A673 (cell line): ENCODE measurements around the gene PHKG1. TPM values are rescaled to one million over a fixed set of nuclear protein-coding genes. Genes with fewer than 3 reads are reported as not detected.
"Not testable (repeated sequence)": the region's sequence is repeated elsewhere in the genome, so short reads cannot be mapped to it uniquely, and the experiment has no call there.

Experiments
- BruUV-seq: library from RNA; stranded (reverse); fragments of 400-500 nt; replicated peaks from 2 replicates; lab custom pipeline; 2021; lab: Mats Ljungman, UMichigan
- CTCF ChIA-PET: fragments of 300-600 bp; sonication (Branson Sonifier 250); formaldehyde crosslinking; loops from one replicate; lab custom pipeline; 2022; ENCODE audit warnings: antibody characterized with exemption; lab: Charles Lee
- POLR2A ChIA-PET: fragments of 300-600 bp; sonication (Branson Sonifier 250); formaldehyde crosslinking; loops from one replicate; lab custom pipeline; 2022; ENCODE audit warnings: antibody characterized with exemption; ENCODE audit not compliant: low non-redundant PET; lab: Charles Lee
- DNase-seq: peaks from one replicate; pipeline ENCODE4 v3.0.0-alpha.2; 2015; ENCODE audit warnings: low spot score
- H3K27ac ChIP-seq: fragments of 200-600 bp; sonication (generic); 2 replicates; pipeline ENCODE4 v1.5.1; 2016; ENCODE audit warnings: mixed run types, low read depth, mild to moderate bottlenecking, mixed read lengths, antibody characterized with exemption, low read length; ENCODE audit not compliant: poor library complexity, severe bottlenecking
- H3K27me3 ChIP-seq: fragments of 200-600 bp; sonication (generic); replicated peaks from 2 replicates; pipeline ENCODE4 v1.6.1; 2017; ENCODE audit warnings: mixed run types, low read depth, mild to moderate bottlenecking, mixed read lengths, antibody characterized with exemption, low read length; ENCODE audit not compliant: insufficient read depth, poor library complexity
- H3K36me3 ChIP-seq: fragments of 200-600 bp; sonication (generic); 2 replicates; pipeline ENCODE4 v1.6.1; 2016; ENCODE audit warnings: mixed run types, mild to moderate bottlenecking, mixed read lengths, antibody characterized with exemption, low read length; ENCODE audit not compliant: insufficient read depth, poor library complexity, severe bottlenecking
- H3K4me1 ChIP-seq: fragments of 200-600 bp; sonication (generic); 2 replicates; pipeline ENCODE4 v1.6.1; 2017; ENCODE audit warnings: mixed run types, mild to moderate bottlenecking, mixed read lengths, antibody characterized with exemption, low read length; ENCODE audit not compliant: insufficient read depth, poor library complexity, severe bottlenecking
- H3K4me3 ChIP-seq: fragments of 200-600 bp; sonication (generic); 2 replicates; pipeline ENCODE4 v1.5.1; 2016; ENCODE audit warnings: low read depth, mixed run types, mild to moderate bottlenecking, mixed read lengths, low read length; ENCODE audit not compliant: poor library complexity, severe bottlenecking
- H3K9me3 ChIP-seq: fragments of 200-600 bp; sonication (generic); 2 replicates; pipeline ENCODE4 v1.6.1; 2016; ENCODE audit warnings: mixed run types, low read depth, mild to moderate bottlenecking, mixed read lengths, antibody characterized with exemption, low read length; ENCODE audit not compliant: poor library complexity, severe bottlenecking
- CTCF ChIP-seq: fragments of 300-800, 200-600 bp; sonication (generic); conservative IDR thresholded peaks from 2 replicates; pipeline ENCODE4 v1.5.1; 2017; ENCODE audit warnings: low read depth, mild to moderate bottlenecking, antibody characterized with exemption, low read length, moderate library complexity, mixed read lengths
- EZH2 ChIP-seq: fragments of 200-600 bp; sonication (generic); IDR thresholded peaks from 2 replicates; pipeline ENCODE4 v1.6.1; 2017; ENCODE audit warnings: borderline replicate concordance, low read depth, mild to moderate bottlenecking, mixed read lengths, antibody characterized with exemption, low read length; ENCODE audit not compliant: poor library complexity, severe bottlenecking
- intact Hi-C: fragments of 100-400 bp; cut with micrococcal nuclease; formaldehyde crosslinking; loops from one replicate; pipeline ENCODE4 v1.10.0; 2022; ENCODE audit not compliant: unreplicated experiment
- total RNA-seq: library from RNA; stranded (reverse); gene quantifications from 2 replicates; pipeline ENCODE4 v1.2.3, GENCODE V29; 2021

The PHKG1 gene
- total RNA-seq, 1 experiment from 2014 or later: 2.0 TPM

GRCh38 chr7:56040730-56041129 is 52.0 kb downstream of the PHKG1 start:
- POLR2A ChIA-PET: no interaction called here
- no peak overlapping the region for H3K4me3 ChIP-seq
- TF ChIP-seq EZH2 (no peak), CTCF (no peak)
- H3K27ac ChIP-seq: no peak overlapping the region
- no peaks in the 10 kb centered on the region for H3K4me1 ChIP-seq
- H3K9me3 ChIP-seq: no peaks in the 10 kb centered on the region
- H3K36me3 ChIP-seq: peaks cover 4% of the 10 kb centered on the region
- BruUV-seq: no TSS peak
- no peaks in the 10 kb centered on the region for H3K27me3 ChIP-seq
- DNase-seq: no peak
- intact Hi-C loops: no loop called here
- CTCF ChIA-PET: interaction anchor here (0.6 to 0.7 kb wide), 2 partner anchors 10 to 38 kb away, joined by 3 to 5 read pairs; partner anchors contain the start of gene PSPH

GRCh38 chr7:56033671-56034432 is 58.9 kb downstream of the PHKG1 start:
- TF ChIP-seq EZH2 (no peak), CTCF (peak; percentile 35; the same call in 1 of the 2 replicates)
- peaks cover 19% of the 10 kb centered on the region for H3K36me3 ChIP-seq
- ChIA-PET POLR2A (interaction anchor here (0.6 to 0.8 kb wide), 2 partner anchors 15 to 17 kb away, joined by 4 to 5 read pairs; partner anchors contain the start of genes CCT6A and PSPH), CTCF (no interaction called here)
- BruUV-seq: TSS peak; percentile 49
- H3K9me3 ChIP-seq: no peaks in the 10 kb centered on the region
- H3K27me3 ChIP-seq: no peaks in the 10 kb centered on the region
- H3K4me3 ChIP-seq: peak overlapping the region; percentile 60
- intact Hi-C loops: no loop called here
- H3K4me1 ChIP-seq: no peaks in the 10 kb centered on the region
- H3K27ac ChIP-seq: peak overlapping the region; percentile 85
- DNase-seq: peak; percentile 92

- BruUV-seq, CTCF ChIA-PET, intact Hi-C loops, H3K4me1 ChIP-seq, H3K9me3 ChIP-seq, DNase-seq, H3K27ac ChIP-seq, H3K27me3 ChIP-seq: not testable (repeated sequence)
- Histone ChIP-seq H3K4me3 (peak overlapping the region; percentile 60), H3K36me3 (peaks cover 29% of the 10 kb centered on the region)
- POLR2A ChIA-PET: interaction anchor here (0.6 kb wide), 1 partner anchor 32 kb away, joined by 5 read pairs; no protein-coding TSS in a partner anchor
Measured at GRCh38 chr7:56032578-56032977, 60.2 kb downstream of the PHKG1 start.

- H3K27me3 ChIP-seq, CTCF ChIA-PET, intact Hi-C loops, BruUV-seq, POLR2A ChIA-PET, H3K4me1 ChIP-seq, H3K9me3 ChIP-seq, DNase-seq: not testable (repeated sequence)
- Histone ChIP-seq H3K4me3 (peak overlapping the region; percentile 21), H3K36me3 (peaks cover 36% of the 10 kb centered on the region), H3K27ac (peak overlapping the region; percentile 19)
Measured at GRCh38 chr7:56031556-56031955, 61.2 kb downstream of the PHKG1 start.
